GM23248 (cell line): ENCODE results near the gene TUFT1. TPM values are rescaled to one million over a fixed set of nuclear protein-coding genes. Genes with fewer than 3 reads are reported as not detected.

Experiments
- DNase-seq: peaks from one replicate; pipeline ENCODE4 v3.0.0-alpha.2; 2015
- H2AFZ ChIP-seq: fragments of 200-600 bp; sonication (generic); 2 replicates; pipeline ENCODE4 v1.6.1; 2016; ENCODE audit warnings: antibody characterized with exemption
- H3F3A ChIP-seq: fragments of 200-600 bp; sonication (generic); 2 replicates; pipeline ENCODE4 v1.6.1; 2016; ENCODE audit warnings: mild to moderate bottlenecking, antibody characterized with exemption, mixed run types; ENCODE audit not compliant: insufficient read depth
- H3K27ac ChIP-seq: fragments of 200-600 bp; sonication (generic); 2 replicates; pipeline ENCODE4 v1.5.1; 2016; ENCODE audit warnings: mild to moderate bottlenecking
- H3K27me3 ChIP-seq: fragments of 200-600 bp; sonication (generic); replicated peaks from 2 replicates; pipeline ENCODE4 v1.6.1; 2016; ENCODE audit warnings: mild to moderate bottlenecking; ENCODE audit not compliant: insufficient read depth
- H3K36me3 ChIP-seq: fragments of 200-600 bp; sonication (generic); 2 replicates; pipeline ENCODE4 v1.6.1; 2016; ENCODE audit warnings: low read depth, mild to moderate bottlenecking
- H3K4me1 ChIP-seq: fragments of 200-600 bp; sonication (generic); 2 replicates; pipeline ENCODE4 v1.6.1; 2016; ENCODE audit warnings: mild to moderate bottlenecking; ENCODE audit not compliant: insufficient read depth
- H3K4me2 ChIP-seq: fragments of 200-600 bp; sonication (generic); one replicate; pipeline ENCODE4 v1.6.1; 2016; ENCODE audit warnings: mild to moderate bottlenecking; ENCODE audit not compliant: unreplicated experiment
- H3K4me3 ChIP-seq: fragments of 200-600 bp; sonication (generic); 2 replicates; pipeline ENCODE4 v1.5.1; 2016; ENCODE audit warnings: mild to moderate bottlenecking
- H3K79me2 ChIP-seq: fragments of 200-600 bp; sonication (generic); 2 replicates; pipeline ENCODE4 v1.6.1; 2016; ENCODE audit warnings: mild to moderate bottlenecking; ENCODE audit not compliant: insufficient read depth
- H3K9ac ChIP-seq: fragments of 200-600 bp; sonication (generic); 2 replicates; pipeline ENCODE4 v1.6.1; 2016; ENCODE audit warnings: mild to moderate bottlenecking
- H3K9me2 ChIP-seq: fragments of 200-600 bp; sonication (generic); 2 replicates; pipeline ENCODE4 v1.6.1; 2016; ENCODE audit warnings: mixed run types, mild to moderate bottlenecking, moderate library complexity; ENCODE audit not compliant: insufficient read depth
- H3K9me3 ChIP-seq: fragments of 200-600 bp; sonication (generic); one replicate; pipeline ENCODE4 v1.6.1; 2017; ENCODE audit warnings: low read depth
- H4K20me1 ChIP-seq: fragments of 200-600 bp; sonication (generic); 2 replicates; pipeline ENCODE4 v1.6.0; 2016; ENCODE audit not compliant: insufficient read depth
- EZH2 ChIP-seq: fragments of 200-600 bp; sonication (generic); IDR thresholded peaks from 2 replicates; pipeline ENCODE4 v1.6.1; 2018; ENCODE audit warnings: antibody characterized with exemption, mild to moderate bottlenecking; ENCODE audit not compliant: insufficient read depth, poor library complexity, severe bottlenecking
- EZH2phosphoT487 ChIP-seq: fragments of 200-600 bp; sonication (generic); IDR thresholded peaks from 2 replicates; pipeline ENCODE4 v1.6.1; 2018; ENCODE audit warnings: antibody characterized with exemption, moderate library complexity, mild to moderate bottlenecking, low read depth; ENCODE audit not compliant: insufficient read depth
- WGBS, 2 experiments: methylation state at CpG; one replicate each; pipeline ENCODE4 v1.1.6; 2015 to 2017; ENCODE audit warnings: low lambda C conversion rate in 2 of 2, low coverage in 1 of 2; ENCODE audit errors: missing lambda C conversion rate in 2 of 2; 5-methylcytosine and 5-hydroxymethylcytosine counted together
- in situ Hi-C: fragments of 300-500 bp; cut with MboI; formaldehyde crosslinking; loops from 2 replicates; pipeline ENCODE4 v1.15.0; 2020
- polyA plus RNA-seq: library from polyadenylated mRNA; unstranded; fragments of >200 nt; fragmentation: Nextera tagmentation; extraction: Ambion mirVana; gene quantifications from 2 replicates; pipeline ENCODE4 v1.2.1, GENCODE V29; 2016
- total RNA-seq: library from RNA; depleted of rRNA; stranded (reverse); fragments of >200 nt; shearing (Covaris generic); gene quantifications from 2 replicates; pipeline ENCODE4 v1.2.3, GENCODE V29; 2014

The TUFT1 gene
- total and polyA plus RNA-seq, 2 experiments from 2014 or later: 19.2 to 20.3 TPM

GRCh38 chr1:151524736-151525135, 15.4 kb upstream of the TUFT1 start:
- in situ Hi-C loops: no loop called here
- H3K9me3 ChIP-seq: no peaks in the 10 kb centered on the region
- no peak for TF ChIP-seq EZH2phosphoT487
- no peak for TF ChIP-seq EZH2
- WGBS, 2 experiments: 78 to 89% methylated on average over 6 to 7 of the region's 7 CpGs
- no peak overlapping the region for H3K27ac ChIP-seq
- no peak overlapping the region for H3K4me3 ChIP-seq
- H4K20me1 ChIP-seq: no peaks in the 10 kb centered on the region
- no peak overlapping the region for H3K9ac ChIP-seq
- H3K79me2 ChIP-seq: no peaks in the 10 kb centered on the region
- H3K4me2 ChIP-seq: no peak overlapping the region
- H3K27me3 ChIP-seq: peaks cover 19% of the 10 kb centered on the region; the same call in 1 of the 2 replicates
- no peak for DNase-seq
- H3K9me2 ChIP-seq: no peaks in the 10 kb centered on the region
- H2AFZ ChIP-seq: no peak overlapping the region
- no peaks in the 10 kb centered on the region for H3K36me3 ChIP-seq
- no peaks in the 10 kb centered on the region for H3F3A ChIP-seq
- H3K4me1 ChIP-seq: peaks cover 8% of the 10 kb centered on the region; the same call in 1 of the 2 replicates

GRCh38 chr1:151526735-151527525, 13.2 kb upstream of the TUFT1 start:
- no peaks in the 10 kb centered on the region for H3F3A ChIP-seq
- H3K36me3 ChIP-seq: no peaks in the 10 kb centered on the region
- H3K9me3 ChIP-seq: no peaks in the 10 kb centered on the region
- WGBS, 2 experiments: 70 to 78% methylated on average over 7 of the region's 7 CpGs
- H3K27ac ChIP-seq: no peak overlapping the region
- H4K20me1 ChIP-seq: no peaks in the 10 kb centered on the region
- no peaks in the 10 kb centered on the region for H3K4me1 ChIP-seq
- in situ Hi-C loops: no loop called here
- H3K9ac ChIP-seq: no peak overlapping the region
- no peaks in the 10 kb centered on the region for H3K79me2 ChIP-seq
- H3K27me3 ChIP-seq: peaks cover 16% of the 10 kb centered on the region; the same call in 1 of the 2 replicates
- H3K4me3 ChIP-seq: no peak overlapping the region
- no peak overlapping the region for H3K4me2 ChIP-seq
- no peak for DNase-seq
- H2AFZ ChIP-seq: no peak overlapping the region
- no peaks in the 10 kb centered on the region for H3K9me2 ChIP-seq
- TF ChIP-seq EZH2 (no peak), EZH2phosphoT487 (no peak)

- no peak overlapping the region for H3K4me2 ChIP-seq
- no peak overlapping the region for H3K9ac ChIP-seq
- in situ Hi-C loops: no loop called here
- H4K20me1 ChIP-seq: no peaks in the 10 kb centered on the region
- no peaks in the 10 kb centered on the region for H3K79me2 ChIP-seq
- H3F3A ChIP-seq: no peaks in the 10 kb centered on the region
- DNase-seq: no peak
- H3K27me3 ChIP-seq: 0 out of 2 replicates have a peak, but pooled peaks cover 3% of the 10 kb centered on the region
- TF ChIP-seq EZH2phosphoT487 (no peak), EZH2 (no peak)
- whole genome bisulfite sequencing, 2 experiments: 86 to 88% methylated on average over 10 to 11 of the region's 11 CpGs
- no peaks in the 10 kb centered on the region for H3K9me3 ChIP-seq
- H3K27ac ChIP-seq: no peak overlapping the region
- no peaks in the 10 kb centered on the region for H3K9me2 ChIP-seq
- no peaks in the 10 kb centered on the region for H3K4me1 ChIP-seq
- no peaks in the 10 kb centered on the region for H3K36me3 ChIP-seq
- no peak overlapping the region for H2AFZ ChIP-seq
- no peak overlapping the region for H3K4me3 ChIP-seq
Observed at GRCh38 chr1:151529211-151529702, 10.9 kb upstream of the TUFT1 start.

GRCh38 chr1:151529781-151530180, 10.3 kb upstream of the TUFT1 start:
- in situ Hi-C loops: no loop called here
- no peaks in the 10 kb centered on the region for H3K79me2 ChIP-seq
- TF ChIP-seq EZH2 (no peak), EZH2phosphoT487 (no peak)

More at GRCh38 chr1:151529781-151530180, 10.3 kb upstream of the TUFT1 start:
- Histone ChIP-seq H3K4me1 (peaks cover under 1% of the 10 kb centered on the region; the same call in 1 of the 2 replicates), H3K4me2 (no peak overlapping the region), H3K27me3 (0 out of 2 replicates have a peak, but pooled peaks cover 3% of the 10 kb centered on the region), H3K4me3 (no peak overlapping the region), H3K9ac (no peak overlapping the region), H3K9me2 (no peaks in the 10 kb centered on the region), H3K9me3 (no peaks in the 10 kb centered on the region), H3K36me3 (no peaks in the 10 kb centered on the region), H2AFZ (no peak overlapping the region), H3F3A (no peaks in the 10 kb centered on the region), H3K27ac (no peak overlapping the region), H4K20me1 (no peaks in the 10 kb centered on the region)
- WGBS, 2 experiments: 84 to 86% methylated on average over 16 to 18 of the region's 18 CpGs
- DNase-seq: no peak
